Measurements from ENCODE around the gene RNF44. TPM values are rescaled to one million over a fixed set of nuclear protein-coding genes. Genes with fewer than 3 reads are reported as not detected.
"Not testable (repeated sequence)": the region's sequence is repeated elsewhere in the genome, so short reads cannot be mapped to it uniquely, and the experiment has no call there.

RNF44 gene
- total RNA-seq, 4 donors from 2014 or later: 29.6 to 45.7 (median 33.7) TPM

DNA sequence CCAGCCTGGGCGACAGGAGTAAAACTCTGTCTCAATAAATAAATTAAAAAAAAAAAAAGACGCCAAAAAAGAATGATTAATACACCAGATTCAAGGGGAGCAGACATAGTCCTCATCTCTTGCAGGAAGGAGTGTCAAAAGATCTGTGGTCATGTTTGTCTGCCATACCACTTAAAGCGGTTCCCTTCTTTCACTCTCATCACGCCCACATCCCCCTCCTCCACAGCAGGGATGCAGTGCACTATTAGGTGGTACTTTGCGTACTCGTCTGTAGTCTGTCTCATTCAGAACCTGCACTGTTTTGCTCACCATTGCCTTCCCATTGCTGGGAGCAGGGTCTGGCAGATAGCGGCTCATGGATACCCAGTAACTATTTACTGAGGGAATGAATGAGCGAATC is 23.2 kb upstream of the RNF44 start:
- no peak overlapping the region for H3K4me3 ChIP-seq (ENCODE audit: low read depth, poor library complexity, severe bottlenecking)
- intact Hi-C loops (cut with DNase I; ENCODE audit: low total_unique reads): no loop called here
- TF ChIP-seq, protein P1, sequence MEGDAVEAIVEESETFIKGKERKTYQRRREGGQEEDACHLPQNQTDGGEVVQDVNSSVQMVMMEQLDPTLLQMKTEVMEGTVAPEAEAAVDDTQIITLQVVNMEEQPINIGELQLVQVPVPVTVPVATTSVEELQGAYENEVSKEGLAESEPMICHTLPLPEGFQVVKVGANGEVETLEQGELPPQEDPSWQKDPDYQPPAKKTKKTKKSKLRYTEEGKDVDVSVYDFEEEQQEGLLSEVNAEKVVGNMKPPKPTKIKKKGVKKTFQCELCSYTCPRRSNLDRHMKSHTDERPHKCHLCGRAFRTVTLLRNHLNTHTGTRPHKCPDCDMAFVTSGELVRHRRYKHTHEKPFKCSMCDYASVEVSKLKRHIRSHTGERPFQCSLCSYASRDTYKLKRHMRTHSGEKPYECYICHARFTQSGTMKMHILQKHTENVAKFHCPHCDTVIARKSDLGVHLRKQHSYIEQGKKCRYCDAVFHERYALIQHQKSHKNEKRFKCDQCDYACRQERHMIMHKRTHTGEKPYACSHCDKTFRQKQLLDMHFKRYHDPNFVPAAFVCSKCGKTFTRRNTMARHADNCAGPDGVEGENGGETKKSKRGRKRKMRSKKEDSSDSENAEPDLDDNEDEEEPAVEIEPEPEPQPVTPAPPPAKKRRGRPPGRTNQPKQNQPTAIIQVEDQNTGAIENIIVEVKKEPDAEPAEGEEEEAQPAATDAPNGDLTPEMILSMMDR (IDR thresholded peaks at IDR 0.05): no peak
- TF ChIP-seq POLR2A (IDR thresholded peaks at IDR 0.05): no peak
- 73 to 82% methylated on average over 8 of the region's 8 CpGs for WGBS, 2 donors
- no peak for DNase-seq (ENCODE audit: low spot score in 2 of 2)

DNA sequence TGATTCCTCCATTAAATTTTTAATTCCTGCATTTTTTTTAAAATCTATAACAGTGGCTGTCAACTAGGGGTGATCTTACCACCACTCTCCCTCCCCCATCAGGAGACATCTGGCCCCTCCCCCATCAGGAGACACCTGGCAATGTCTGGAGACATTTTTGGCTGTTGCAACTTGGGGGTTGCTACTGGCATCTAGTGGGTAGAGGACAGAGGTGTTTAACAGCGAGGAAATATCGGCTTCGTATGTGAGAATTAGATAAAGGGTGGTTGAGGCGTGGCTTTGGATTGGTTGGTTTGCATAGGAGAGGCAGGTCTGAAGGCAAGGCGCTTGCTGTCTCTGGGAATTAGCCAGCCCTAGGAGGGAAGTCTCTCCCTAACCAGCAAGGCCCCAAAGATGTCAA is 22.5 kb upstream of the RNF44 start:
- intact Hi-C loops (cut with DNase I; ENCODE audit: low total_unique reads): no loop called here
- no peak overlapping the region for H3K4me3 ChIP-seq (ENCODE audit: low read depth, poor library complexity, severe bottlenecking)
- DNase-seq (ENCODE audit: low spot score in 2 of 2): no peak
- TF ChIP-seq, protein P1 (IDR thresholded peaks at IDR 0.05): no peak
- no peak for TF ChIP-seq POLR2A (IDR thresholded peaks at IDR 0.05)
- 41 to 43% methylated on average over 5 of the region's 5 CpGs for WGBS, 2 donors

DNA sequence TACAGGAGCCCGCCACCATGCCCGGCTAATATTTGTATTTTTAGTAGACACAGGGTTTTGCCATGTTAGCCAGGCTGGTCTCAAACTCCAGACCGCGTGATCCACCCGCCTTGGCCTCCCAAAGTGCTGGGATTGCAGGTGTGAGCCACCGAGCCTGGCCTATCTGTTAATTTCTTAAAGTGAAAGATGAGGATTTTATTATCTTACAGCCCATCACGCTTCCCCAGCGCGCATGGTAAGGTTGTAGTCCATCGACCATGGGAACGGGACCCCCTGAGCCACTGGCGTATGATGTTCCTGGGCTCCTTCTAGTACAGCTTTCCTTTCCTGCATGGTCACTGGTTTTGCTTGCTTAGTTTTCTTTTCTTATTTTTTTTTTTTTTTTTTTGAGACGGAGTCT is 20.6 kb upstream of the RNF44 start:
- WGBS, 2 donors: 96 to 98% methylated on average over 13 of the region's 13 CpGs
- TF ChIP-seq POLR2A (IDR thresholded peaks at IDR 0.05): no peak
- TF ChIP-seq, protein P1 (IDR thresholded peaks at IDR 0.05): no peak
- no peak for DNase-seq (ENCODE audit: low spot score in 2 of 2)

DNA sequence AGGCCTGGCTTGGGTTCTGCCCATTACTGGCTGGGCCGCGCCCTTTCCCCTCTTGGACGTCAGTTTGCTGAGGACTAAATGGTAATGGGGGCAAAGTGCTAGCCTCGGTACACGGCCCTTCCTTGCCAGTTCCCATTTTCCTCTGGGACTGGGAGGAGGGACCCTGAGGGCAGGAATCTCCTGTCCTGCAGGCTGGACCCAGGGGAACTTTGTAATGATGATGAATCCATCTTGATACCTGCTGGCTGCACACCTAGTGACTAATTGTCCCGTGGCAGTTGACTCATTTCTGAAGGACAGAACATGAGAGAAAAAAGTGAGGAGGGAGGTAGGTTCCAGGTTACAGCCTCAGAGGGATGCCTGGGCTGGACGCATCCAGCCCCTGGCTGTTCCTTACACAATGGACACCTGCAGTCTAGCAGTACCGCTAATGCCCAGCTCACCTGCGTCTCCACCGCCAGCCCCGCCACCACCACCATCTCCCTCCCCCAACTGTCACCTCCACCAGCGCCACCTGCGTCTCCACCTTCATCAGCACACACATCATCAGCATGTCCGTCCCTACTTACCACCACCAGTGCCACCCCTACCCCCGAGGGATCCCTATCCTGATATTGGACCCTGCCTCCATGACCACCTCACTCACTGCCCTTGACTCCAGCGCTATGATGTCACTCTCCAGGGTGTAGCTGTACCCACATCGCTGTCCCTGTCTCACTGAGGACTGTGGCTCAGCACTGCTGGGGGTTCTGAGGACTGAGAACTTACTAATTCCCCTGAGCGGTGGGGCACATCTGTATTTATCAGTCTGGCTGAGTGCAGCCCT is 16.3 kb upstream of the RNF44 start:
- DNase-seq (ENCODE audit: low spot score in 2 of 2): no peak
- intact Hi-C loops (cut with DNase I; ENCODE audit: low total_unique reads): no loop called here
- TF ChIP-seq, protein P1 (IDR thresholded peaks at IDR 0.05): no peak
- no peak for TF ChIP-seq POLR2A (IDR thresholded peaks at IDR 0.05)
- 56 to 62% methylated on average over 18 of the region's 18 CpGs for WGBS, 2 donors
- no peak overlapping the region for H3K4me3 ChIP-seq (ENCODE audit: low read depth, poor library complexity, severe bottlenecking)

More for the DNA sequence above, 20.6 kb upstream of the RNF44 start:
- intact Hi-C loops (cut with DNase I; ENCODE audit: low total_unique reads): no loop called here
- H3K4me3 ChIP-seq (ENCODE audit: low read depth, poor library complexity, severe bottlenecking): no peak overlapping the region

DNA sequence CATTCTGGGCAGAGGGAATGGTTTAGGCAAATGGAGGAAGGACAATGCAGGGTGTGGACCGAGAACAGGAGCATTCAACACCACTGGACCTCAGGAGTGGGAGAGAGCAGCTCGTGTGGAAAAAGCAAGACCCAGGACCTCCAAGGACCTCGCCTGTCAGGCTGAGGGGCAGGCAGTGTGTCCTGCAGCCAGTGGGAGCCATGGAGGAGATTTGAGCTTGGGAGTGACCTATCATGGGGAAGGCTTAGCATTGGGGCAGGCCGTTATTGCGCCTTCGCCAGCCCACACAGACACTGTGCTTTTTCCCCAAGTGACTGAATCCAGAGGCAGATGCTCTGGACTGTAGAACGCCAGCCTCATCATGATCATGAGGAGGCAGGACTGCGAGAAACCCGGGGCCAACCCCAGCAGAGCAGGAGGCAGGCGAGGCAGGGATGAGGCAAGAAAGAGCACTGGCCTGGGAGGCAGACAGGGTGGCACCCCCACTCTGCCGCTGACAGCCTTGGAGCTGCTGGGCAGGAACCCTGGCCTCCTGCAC is 15.2 kb upstream of the RNF44 start:
- no peak overlapping the region for H3K4me3 ChIP-seq (ENCODE audit: low read depth, poor library complexity, severe bottlenecking)
- DNase-seq (ENCODE audit: low spot score in 2 of 2): no peak
- TF ChIP-seq, protein P1 (IDR thresholded peaks at IDR 0.05): no peak
- no peak for TF ChIP-seq POLR2A (IDR thresholded peaks at IDR 0.05)
- intact Hi-C loops (cut with DNase I; ENCODE audit: low total_unique reads): no loop called here
- 76 to 83% methylated on average over 11 of the region's 11 CpGs for WGBS, 2 donors

DNA sequence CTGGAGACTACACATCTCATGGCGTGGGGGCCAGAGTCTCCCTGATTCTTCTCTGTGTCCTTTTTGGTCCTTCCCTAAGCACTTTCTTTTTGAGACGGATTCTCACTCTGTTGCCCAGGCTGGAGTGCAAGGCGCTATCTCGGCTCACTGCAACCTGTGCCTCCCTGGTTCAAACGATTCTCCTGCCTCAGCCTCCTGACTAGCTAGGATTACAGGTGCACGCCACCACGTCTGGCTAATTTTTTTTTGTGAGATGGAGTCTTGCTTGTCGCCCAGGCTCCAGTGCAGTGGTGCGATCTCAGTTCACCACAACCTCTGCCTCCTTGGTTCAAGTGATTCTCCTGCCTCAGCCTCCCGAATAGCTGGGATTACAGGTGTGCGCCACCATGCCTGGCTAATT is 13.7 kb upstream of the RNF44 start:
- H3K4me3 ChIP-seq (ENCODE audit: low read depth, poor library complexity, severe bottlenecking); intact Hi-C loops (cut with DNase I; ENCODE audit: low total_unique reads); DNase-seq (ENCODE audit: low spot score in 2 of 2): not testable (repeated sequence)
- WGBS, 2 donors: 82 to 87% methylated on average over 11 of the region's 11 CpGs
